Natural killer cell (primary cell): ENCODE measurements around the gene ARAP1. TPM values are rescaled to one million over a fixed set of nuclear protein-coding genes. Genes with fewer than 3 reads are reported as not detected.

Source experiments
- total RNA-seq, 4 donors: library from RNA; stranded (reverse); fragments of 120-200 nt in 1 of 4; gene quantifications; one replicate each; pipeline versions ENCODE4 v1.2.3 to v1.2.4, GENCODE V29; 2013 to 2022

Gene ARAP1
- total RNA-seq, 3 donors from 2014 or later (not counting 1 experiment from before 2014, with no cell fraction given) = 293 to 327 (median 296) TPM

Other genes with a start within 250 kb of the ARAP1 start
- 10 to 100 TPM in 1 of 3 donors, 1 to 10 TPM in 2; 8.7 to 11.9 (median 9.0) TPM for gene PDE2A, start 78.0 kb downstream of the ARAP1 start, total RNA-seq
- 10 to 100 TPM; 10.9 to 17.3 (median 11.7) TPM for gene STARD10, start 41.6 kb upstream of the ARAP1 start, total RNA-seq
- gene ATG16L2, start 62.0 kb upstream of the ARAP1 start, total RNA-seq = 100 to 1,000 TPM; 172 to 190 (median 179) TPM